Measurements from ENCODE around the gene ZNF22.

Gene ZNF22

GRCh38 chr10:44978213-44978569 lies 22.5 kb upstream of the ZNF22 start:
- DNase-seq = no peak

- DNase-seq = no peak
Observed at GRCh38 chr10:44978570-44979280, 22.0 kb upstream of the ZNF22 start, which contains the start of gene DEPP1. Gene DEPP1 (minus strand): TSS chr10:44978809. CDS start chr10:44978030, 779 bp downstream.

- no peak for DNase-seq
Observed at GRCh38 chr10:44979281-44980191, 21.2 kb upstream of the ZNF22 start.

GRCh38 chr10:44980309-44981171 lies 20.2 kb upstream of the ZNF22 start:
- DNase-seq = no peak

- DNase-seq = no peak
Observed at GRCh38 chr10:44981172-44982113, 19.3 kb upstream of the ZNF22 start.

GRCh38 chr10:44982114-44982460 lies 18.6 kb upstream of the ZNF22 start:
- no peak for DNase-seq

GRCh38 chr10:44982496-44982895 lies 18.2 kb upstream of the ZNF22 start:
- no peak for DNase-seq

GRCh38 chr10:44983066-44983894 lies 17.4 kb upstream of the ZNF22 start:
- DNase-seq = no peak

GRCh38 chr10:44983895-44984278 lies 16.8 kb upstream of the ZNF22 start:
- DNase-seq = no peak

GRCh38 chr10:44984671-44985101 lies 16.0 kb upstream of the ZNF22 start:
- no peak for DNase-seq

GRCh38 chr10:44985175-44985681 lies 15.5 kb upstream of the ZNF22 start:
- no peak for DNase-seq

- DNase-seq = no peak
Observed at GRCh38 chr10:44986179-44986578, 14.5 kb upstream of the ZNF22 start.

GRCh38 chr10:44986670-44987069 lies 14.1 kb upstream of the ZNF22 start:
- DNase-seq = no peak

- DNase-seq = no peak
Observed at GRCh38 chr10:44988957-44989585, 11.7 kb upstream of the ZNF22 start.

GRCh38 chr10:44989597-44990301 lies 11.0 kb upstream of the ZNF22 start:
- no peak for DNase-seq

GRCh38 chr10:44990302-44990655 lies 10.4 kb upstream of the ZNF22 start:
- no peak for DNase-seq

GRCh38 chr10:44990965-44991364 lies 9.8 kb upstream of the ZNF22 start:
- no peak for DNase-seq

GRCh38 chr10:44991571-44991970 lies 9.2 kb upstream of the ZNF22 start:
- DNase-seq = no peak

- no peak for DNase-seq
Observed at GRCh38 chr10:44992070-44992731, 8.5 kb upstream of the ZNF22 start.

Measured in activated CD4-positive, alpha-beta T cell treated with anti-CD3 and anti-CD28 coated beads for 1 hour (primary cell).